Measurements from ENCODE around the gene CRELD1. TPM values are rescaled to one million over a fixed set of nuclear protein-coding genes. Genes with fewer than 3 reads are reported as not detected.

The CRELD1 gene
- total and polyA plus RNA-seq, 2 of the 13 experiments (the other 11 are each of a cell fraction or from before 2014, with no cell fraction given), result 27.1 to 61.9 TPM

- TF ChIP-seq DZIP1 (CRISPR knock-in tag; IDR thresholded peaks at IDR 0.05) (0 out of 2 replicates have a peak, but pooled peaks have one; percentile 9), PHF8 (CRISPR knock-in tag; IDR thresholded peaks at IDR 0.05) (peak; percentile 17; the same call in 1 of the 2 replicates), TIGD3 (CRISPR knock-in tag; IDR thresholded peaks at IDR 0.05; ENCODE audit: borderline replicate concordance) (no peak), FIP1L1 (IDR thresholded peaks at IDR 0.05; ENCODE audit: borderline replicate concordance, insufficient read depth, low read depth, low read length) (peak; percentile 11; the same call in 1 of the 2 replicates), ATF3 (CRISPR knock-in tag; IDR thresholded peaks at IDR 0.05) (peak; percentile 65), ZFYVE20 (CRISPR knock-in tag; IDR thresholded peaks at IDR 0.05; ENCODE audit: borderline replicate concordance, low read depth) (no peak), ZNF251 (CRISPR knock-in tag; IDR thresholded peaks at IDR 0.05) (no peak), ZNF234 (CRISPR knock-in tag; conservative IDR thresholded peaks at IDR 0.05) (no peak), GRHL1 (CRISPR knock-in tag; conservative IDR thresholded peaks at IDR 0.05) (no peak), MAX (IDR thresholded peaks at IDR 0.05) (peak; percentile 81), GTF3A (CRISPR knock-in tag; conservative IDR thresholded peaks at IDR 0.05) (peak; percentile 71), HDAC6 (IDR thresholded peaks at IDR 0.05; ENCODE audit: low read depth, low read length) (no peak), MED1 (CRISPR knock-in tag; IDR thresholded peaks at IDR 0.05) (peak; percentile 82), PLSCR1 (CRISPR knock-in tag; IDR thresholded peaks at IDR 0.05; ENCODE audit: borderline replicate concordance) (no peak), SMAD1 (CRISPR knock-in tag; IDR thresholded peaks at IDR 0.05; ENCODE audit: borderline replicate concordance, low read depth) (peak; percentile 76; the same call in 1 of the 2 replicates), SIN3B (IDR thresholded peaks at IDR 0.05; ENCODE audit: low read length) (no peak), KLF13 (CRISPR knock-in tag; IDR thresholded peaks at IDR 0.05) (no peak), ZNF576 (CRISPR knock-in tag; IDR thresholded peaks at IDR 0.05) (peak; percentile 23; the same call in 1 of the 2 replicates)
Observed at GRCh38 chr3:9946112-9947024, 12.7 kb downstream of the CRELD1 start (continued).
